Ishikawa (cell line): ENCODE results near the gene TCHP.

Experiments
- CEBPB ChIP-seq: IDR thresholded peaks from 2 replicates; pipeline ENCODE4 v1.6.1; 2012
- CREB1 ChIP-seq: IDR thresholded peaks from 2 replicates; pipeline ENCODE4 v1.6.1; 2012; ENCODE audit warnings: low read depth
- EGR1 ChIP-seq: IDR thresholded peaks from 2 replicates; pipeline ENCODE4 v1.6.1; 2012
- EP300 ChIP-seq: IDR thresholded peaks from 2 replicates; pipeline ENCODE4 v1.6.1; 2012; ENCODE audit warnings: borderline replicate concordance
- FOXM1 ChIP-seq: IDR thresholded peaks from 2 replicates; pipeline ENCODE4 v1.6.1; 2012; ENCODE audit warnings: low read depth, borderline replicate concordance
- NFIC ChIP-seq: IDR thresholded peaks from 2 replicates; pipeline ENCODE4 v1.6.1; 2012
- RAD21 ChIP-seq: IDR thresholded peaks from 2 replicates; pipeline ENCODE4 v1.6.1; 2012; ENCODE audit warnings: low read depth
- REST ChIP-seq: IDR thresholded peaks from 2 replicates; pipeline ENCODE4 v1.6.1; 2012; ENCODE audit warnings: low read depth, mild to moderate bottlenecking
- TAF1 ChIP-seq: IDR thresholded peaks from 2 replicates; pipeline ENCODE4 v1.6.1; 2012; ENCODE audit warnings: low read depth, mild to moderate bottlenecking
- TCF12 ChIP-seq: IDR thresholded peaks from 2 replicates; pipeline ENCODE4 v1.6.1; 2012; ENCODE audit warnings: low read depth
- TEAD4 ChIP-seq: IDR thresholded peaks from 2 replicates; pipeline ENCODE4 v1.6.1; 2012
- YY1 ChIP-seq: IDR thresholded peaks from 2 replicates; pipeline ENCODE4 v1.6.1; 2012; ENCODE audit warnings: low read depth
- ZBTB7A ChIP-seq: IDR thresholded peaks from 2 replicates; pipeline ENCODE4 v1.6.1; 2012; ENCODE audit warnings: low read depth
- TF ChIP-seq, protein P1 (sequence below): IDR thresholded peaks from 2 replicates; pipeline ENCODE4 v1.6.1; 2012
- TF ChIP-seq, protein P2 (sequence below): IDR thresholded peaks from 2 replicates; pipeline ENCODE4 v1.6.1; 2012

Gene TCHP

GRCh38 chr12:109946913-109947312 lies 46.8 kb downstream of the TCHP start:
- TF ChIP-seq EGR1 (no peak), CREB1 (no peak), FOXM1 (no peak), TCF12 (no peak), YY1 (no peak), TEAD4 (no peak), EP300 (no peak), CEBPB (no peak), ZBTB7A (no peak), TAF1 (no peak), NFIC (no peak), RAD21 (no peak), REST (no peak)
- TF ChIP-seq, protein P1, sequence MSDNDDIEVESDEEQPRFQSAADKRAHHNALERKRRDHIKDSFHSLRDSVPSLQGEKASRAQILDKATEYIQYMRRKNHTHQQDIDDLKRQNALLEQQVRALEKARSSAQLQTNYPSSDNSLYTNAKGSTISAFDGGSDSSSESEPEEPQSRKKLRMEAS = no peak
- TF ChIP-seq, protein P2, sequence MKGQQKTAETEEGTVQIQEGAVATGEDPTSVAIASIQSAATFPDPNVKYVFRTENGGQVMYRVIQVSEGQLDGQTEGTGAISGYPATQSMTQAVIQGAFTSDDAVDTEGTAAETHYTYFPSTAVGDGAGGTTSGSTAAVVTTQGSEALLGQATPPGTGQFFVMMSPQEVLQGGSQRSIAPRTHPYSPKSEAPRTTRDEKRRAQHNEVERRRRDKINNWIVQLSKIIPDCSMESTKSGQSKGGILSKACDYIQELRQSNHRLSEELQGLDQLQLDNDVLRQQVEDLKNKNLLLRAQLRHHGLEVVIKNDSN = no peak

GRCh38 chr12:109947521-109947920 lies 47.4 kb downstream of the TCHP start:
- TF ChIP-seq CREB1 (no peak), TAF1 (no peak), TCF12 (no peak), NFIC (no peak), TEAD4 (no peak), CEBPB (no peak), REST (no peak), EP300 (no peak), RAD21 (no peak), ZBTB7A (no peak), YY1 (no peak), FOXM1 (no peak), EGR1 (no peak)
- TF ChIP-seq, protein P2 = no peak
- TF ChIP-seq, protein P1 = no peak

DNA sequence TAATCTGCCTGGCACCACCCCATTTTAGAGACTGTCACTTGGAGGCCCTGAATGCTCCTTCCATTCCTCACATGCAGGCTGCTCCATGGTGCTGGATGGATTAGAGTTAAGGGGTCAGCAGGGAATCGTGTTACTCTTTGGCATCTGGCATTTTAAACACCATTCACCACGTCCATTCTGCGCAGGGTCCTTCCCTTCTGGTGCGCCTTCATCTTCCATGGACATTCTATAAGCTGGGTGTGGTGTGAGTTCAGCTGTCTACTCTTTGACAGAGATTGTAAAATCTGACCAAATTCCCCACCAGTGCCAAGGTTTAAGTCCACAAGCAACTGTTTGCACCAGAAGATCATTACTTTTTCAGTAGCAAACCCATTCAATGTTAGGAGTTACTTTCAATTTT lies 48.3 kb downstream of the TCHP start:
- TF ChIP-seq TCF12 = no peak

GRCh38 chr12:109949089-109949488 lies 49.0 kb downstream of the TCHP start:
- TF ChIP-seq CREB1 = no peak

DNA sequence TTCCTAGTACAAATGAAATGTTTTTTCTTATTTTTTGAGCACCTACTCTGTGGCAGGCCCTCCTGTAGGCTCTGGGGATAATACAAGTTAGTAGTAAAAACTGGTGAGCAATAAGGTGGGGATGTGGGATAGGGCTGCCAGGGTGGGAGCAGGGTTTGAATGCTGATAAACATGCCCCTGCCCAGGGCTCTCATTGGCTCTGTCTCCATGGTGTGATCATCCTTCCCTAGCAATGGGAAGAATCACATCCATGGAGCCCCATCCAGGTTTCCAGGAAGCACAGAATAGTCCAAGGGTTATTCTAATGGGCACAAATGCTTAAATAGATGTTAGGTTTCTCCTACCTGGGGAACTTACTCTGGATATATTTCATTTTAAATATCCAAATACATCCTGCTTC lies 50.6 kb downstream of the TCHP start:
- TF ChIP-seq CEBPB (no peak), ZBTB7A (no peak), EGR1 (no peak), NFIC (no peak), EP300 (no peak), YY1 (no peak), REST (no peak), TEAD4 (no peak), RAD21 (no peak)
- TF ChIP-seq, protein P2 = no peak
- TF ChIP-seq, protein P1 = no peak
